Bronchial epithelial cell (primary cell): ENCODE measurements around the gene STRN4. TPM values are rescaled to one million over a fixed set of nuclear protein-coding genes. Genes with fewer than 3 reads are reported as not detected.

ENCODE experiments used
- DNase-seq: peaks from one replicate; pipeline ENCODE4 v3.0.0-alpha.2; 2010; ENCODE audit warnings: low read depth
- FAIRE-seq: peaks from 2 replicates; lab custom pipeline; 2011; peaks lifted over from hg19 to GRCh38; lab: Jason Lieb, UNC
- H3K27me3 ChIP-seq: 2 replicates; pipeline ENCODE4 v1.5.1; 2011; ENCODE audit warnings: low read length; ENCODE audit not compliant: control insufficient read depth, insufficient read depth
- H3K36me3 ChIP-seq: 2 replicates; pipeline ENCODE4 v1.5.1; 2011; ENCODE audit warnings: low read length; ENCODE audit not compliant: control insufficient read depth, insufficient read depth
- H3K4me3 ChIP-seq: 2 replicates; pipeline ENCODE4 v1.5.1; 2011; ENCODE audit warnings: mild to moderate bottlenecking, low read depth, low read length, control low read depth
- total RNA-seq: library from RNA; depleted of rRNA; stranded (reverse); fragments of >200 nt; gene quantifications from 2 replicates; pipeline ENCODE4 v1.2.1, GENCODE V29; 2014
- TF ChIP-seq, protein P1 (sequence below): IDR thresholded peaks from 2 replicates; pipeline ENCODE4 v1.5.1; 2011; ENCODE audit warnings: mild to moderate bottlenecking, moderate library complexity, low read length, control low read depth, inconsistent platforms; ENCODE audit not compliant: insufficient read depth, severe bottlenecking

STRN4 gene
- total RNA-seq, 1 donor from 2014 or later: 60.3 TPM

DNA sequence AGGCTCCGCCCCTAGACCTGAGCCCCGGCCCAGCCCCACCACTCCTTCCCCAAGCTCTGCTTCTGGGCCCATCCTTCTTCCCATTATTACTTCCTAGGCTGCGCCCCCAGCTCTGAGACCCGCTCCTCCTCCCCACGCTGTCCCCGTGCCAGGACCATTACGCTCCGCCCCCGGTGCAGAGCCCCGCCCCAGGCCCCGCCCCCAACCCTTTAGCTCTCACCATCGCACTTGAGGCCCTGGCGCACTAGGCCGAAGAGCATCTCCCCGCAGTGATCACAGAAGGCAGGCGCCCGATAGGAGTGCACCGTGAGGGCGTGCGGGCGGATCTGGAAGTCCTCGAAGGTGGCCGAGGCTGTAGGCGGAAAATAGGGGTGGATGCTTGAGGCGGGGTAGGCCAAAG is 35.6 kb downstream of the STRN4 start:
- no peak overlapping the region for H3K4me3 ChIP-seq
- peaks cover 4% of the 10 kb centered on the region for H3K36me3 ChIP-seq
- H3K27me3 ChIP-seq: no peaks in the 10 kb centered on the region
- no peak for FAIRE-seq
- DNase-seq: no peak
- TF ChIP-seq, protein P1, sequence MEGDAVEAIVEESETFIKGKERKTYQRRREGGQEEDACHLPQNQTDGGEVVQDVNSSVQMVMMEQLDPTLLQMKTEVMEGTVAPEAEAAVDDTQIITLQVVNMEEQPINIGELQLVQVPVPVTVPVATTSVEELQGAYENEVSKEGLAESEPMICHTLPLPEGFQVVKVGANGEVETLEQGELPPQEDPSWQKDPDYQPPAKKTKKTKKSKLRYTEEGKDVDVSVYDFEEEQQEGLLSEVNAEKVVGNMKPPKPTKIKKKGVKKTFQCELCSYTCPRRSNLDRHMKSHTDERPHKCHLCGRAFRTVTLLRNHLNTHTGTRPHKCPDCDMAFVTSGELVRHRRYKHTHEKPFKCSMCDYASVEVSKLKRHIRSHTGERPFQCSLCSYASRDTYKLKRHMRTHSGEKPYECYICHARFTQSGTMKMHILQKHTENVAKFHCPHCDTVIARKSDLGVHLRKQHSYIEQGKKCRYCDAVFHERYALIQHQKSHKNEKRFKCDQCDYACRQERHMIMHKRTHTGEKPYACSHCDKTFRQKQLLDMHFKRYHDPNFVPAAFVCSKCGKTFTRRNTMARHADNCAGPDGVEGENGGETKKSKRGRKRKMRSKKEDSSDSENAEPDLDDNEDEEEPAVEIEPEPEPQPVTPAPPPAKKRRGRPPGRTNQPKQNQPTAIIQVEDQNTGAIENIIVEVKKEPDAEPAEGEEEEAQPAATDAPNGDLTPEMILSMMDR: no peak

DNA sequence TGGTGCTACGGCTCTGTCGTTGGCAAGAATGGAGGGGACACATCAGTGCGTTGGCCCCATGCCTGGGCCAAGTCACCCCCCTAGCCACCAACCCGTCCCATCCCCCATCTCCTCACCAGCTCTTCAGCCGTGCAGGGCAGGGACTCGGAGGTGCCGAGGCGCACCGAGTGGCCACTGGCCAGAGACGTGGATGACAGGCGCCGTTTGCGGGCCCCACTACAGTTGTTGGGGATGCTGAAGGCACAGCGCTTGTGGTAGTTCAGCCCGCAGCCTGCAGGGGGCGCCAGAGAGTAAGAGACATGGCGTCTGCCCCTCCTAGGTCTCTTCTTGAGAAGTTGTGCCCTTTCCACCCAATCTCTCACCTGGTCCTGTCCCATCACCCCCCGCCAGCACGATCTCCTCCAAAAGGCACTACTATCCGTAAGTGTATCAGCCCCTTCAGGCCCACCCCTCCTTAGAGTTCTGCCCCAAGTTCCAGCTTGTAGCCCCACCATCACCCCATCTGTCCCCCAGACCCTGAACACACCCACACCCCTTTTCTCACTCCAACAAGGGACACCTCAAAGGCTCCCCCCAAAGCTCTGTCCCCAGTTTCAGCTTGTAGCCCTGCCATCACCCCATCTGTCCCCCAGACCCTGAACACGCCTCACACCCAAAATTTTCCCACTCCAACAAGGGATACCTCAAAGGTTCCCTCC is 41.7 kb downstream of the STRN4 start:
- H3K27me3 ChIP-seq: no peaks in the 10 kb centered on the region
- H3K36me3 ChIP-seq: peaks cover 21% of the 10 kb centered on the region
- no peak overlapping the region for H3K4me3 ChIP-seq
- TF ChIP-seq, protein P1: peak; percentile 99
- FAIRE-seq (no peak), DNase-seq (peak; percentile 24)

DNA sequence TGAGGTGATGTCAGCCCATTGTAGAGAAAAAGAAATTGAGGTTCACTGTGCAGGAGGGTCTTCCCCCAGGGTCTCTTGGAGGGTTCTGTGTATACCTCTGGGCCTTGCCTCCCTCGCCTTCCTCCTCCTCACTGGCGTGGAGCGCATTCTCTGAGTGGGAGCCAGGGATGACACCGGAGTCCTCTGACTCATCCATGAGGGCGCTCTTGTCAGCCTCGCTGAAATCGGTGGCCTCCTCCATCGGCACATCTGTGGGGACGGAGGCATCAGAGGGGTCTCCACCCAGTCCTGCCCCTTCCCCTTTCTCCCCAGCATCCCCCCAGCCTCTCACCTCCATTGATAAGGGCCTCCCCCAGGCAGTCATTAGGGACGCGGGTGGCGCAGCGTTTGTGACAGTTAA is 45.5 kb downstream of the STRN4 start:
- TF ChIP-seq, protein P1: no peak
- FAIRE-seq: no peak
- no peak overlapping the region for H3K4me3 ChIP-seq

DNA sequence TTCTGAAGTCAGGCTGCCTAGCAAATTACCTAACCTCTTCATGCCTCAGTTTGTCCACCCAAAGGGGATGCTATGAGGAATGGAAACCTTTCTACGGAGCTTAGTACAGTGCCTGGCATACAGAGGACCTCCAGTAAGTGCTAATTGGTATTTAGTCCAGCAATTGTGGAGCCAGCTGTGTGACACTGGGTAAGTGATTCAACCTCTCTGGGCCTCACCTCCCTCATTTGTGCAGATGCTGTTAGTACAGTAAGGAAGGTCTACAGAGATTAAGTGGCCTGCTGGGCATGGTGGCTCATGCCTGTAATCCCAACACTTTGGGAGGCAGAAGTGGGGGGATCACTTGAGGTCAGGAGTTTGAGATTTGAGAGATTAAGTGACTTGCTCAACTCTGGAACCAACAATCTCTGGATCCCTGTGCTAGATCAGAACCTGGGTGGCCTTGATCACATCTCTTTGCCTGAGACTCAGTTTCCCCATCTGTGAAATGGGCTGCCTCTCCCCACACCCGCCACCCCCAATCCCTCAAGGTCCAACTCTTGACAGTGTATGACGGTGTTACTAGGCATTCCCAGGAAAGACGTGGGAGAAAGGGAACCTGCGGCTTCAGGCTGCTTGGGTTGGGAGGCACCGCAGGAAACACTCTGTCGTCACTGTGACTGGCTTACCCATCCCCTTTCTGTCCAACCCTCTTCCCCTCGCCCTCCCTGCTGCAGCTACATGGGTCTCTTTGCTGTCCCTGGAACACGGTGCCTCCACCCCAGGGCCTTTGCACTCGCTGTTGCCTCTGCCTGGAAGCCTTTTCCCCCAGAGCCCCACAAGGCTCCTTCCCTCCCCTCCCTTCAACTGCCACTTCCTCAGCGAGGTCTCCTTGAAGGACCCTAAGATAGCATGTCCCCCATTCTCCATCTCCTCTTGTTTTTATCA is 47.6 kb downstream of the STRN4 start:
- FAIRE-seq: no peak
- TF ChIP-seq, protein P1: no peak
- H3K36me3 ChIP-seq: peaks cover 38% of the 10 kb centered on the region
- no peak overlapping the region for H3K4me3 ChIP-seq
- H3K27me3 ChIP-seq: no peaks in the 10 kb centered on the region
- no peak for DNase-seq

More for the DNA sequence above, 45.5 kb downstream of the STRN4 start:
- no peak for DNase-seq
- Histone ChIP-seq H3K27me3 (no peaks in the 10 kb centered on the region), H3K36me3 (peaks cover 34% of the 10 kb centered on the region)

DNA sequence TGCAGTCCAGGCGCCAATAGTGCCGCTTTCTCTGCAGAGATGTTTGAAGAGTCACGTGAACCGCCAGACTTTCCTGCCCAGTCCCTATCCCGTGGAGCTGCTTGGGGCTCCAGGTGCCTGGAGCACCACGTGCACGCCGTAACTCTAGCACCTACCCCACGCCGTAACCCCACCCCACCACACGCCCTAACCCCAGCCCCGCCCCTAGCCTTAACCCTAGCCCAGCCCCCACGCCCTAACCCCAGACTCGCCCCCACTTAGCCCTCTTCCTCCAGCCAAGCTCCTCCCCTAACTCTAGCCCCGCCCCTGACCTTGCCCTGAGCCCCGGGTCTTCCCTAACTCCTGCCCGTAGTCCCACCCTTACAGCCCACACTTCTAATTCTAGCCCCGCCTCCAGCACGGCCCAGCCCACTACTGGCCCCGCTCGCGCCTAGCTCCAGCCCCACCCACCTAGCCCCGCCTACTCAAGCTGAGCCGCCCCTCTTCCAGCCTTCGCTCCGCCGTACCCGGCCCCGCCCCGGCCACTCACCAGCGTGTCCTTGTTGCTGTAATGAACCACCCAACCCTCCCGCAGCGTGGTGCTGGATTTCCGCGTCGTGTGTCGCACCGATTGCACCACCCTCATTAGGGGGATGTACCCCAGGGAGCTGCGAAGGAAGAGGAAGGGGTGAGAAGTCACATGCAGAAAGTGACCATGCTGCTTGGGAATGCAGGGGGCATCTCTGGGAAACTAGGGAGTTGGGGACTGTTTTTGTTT is 48.9 kb downstream of the STRN4 start:
- Histone ChIP-seq H3K36me3 (peaks cover 48% of the 10 kb centered on the region), H3K27me3 (no peaks in the 10 kb centered on the region), H3K4me3 (no peak overlapping the region)
- TF ChIP-seq, protein P1: no peak
- peak; percentile 64 for DNase-seq
- FAIRE-seq: peak; percentile 23
